A549 (cell line): ENCODE data around the gene CD160. TPM values are rescaled to one million over a fixed set of nuclear protein-coding genes. Genes with fewer than 3 reads are reported as not detected.

Experiments used
- ATAC-seq, 2 experiments: fragments of 200-7000 bp in 1 of 2; fragments of >200 bp in 1 of 2; cut with Nextera tagmentation in 1 of 2; cut with Tn5 transposase in 1 of 2; 3 replicates each; pipeline versions ENCODE4 v1.8.0 to v1.9.1; 2018 to 2020; ENCODE audit warnings: mild to moderate bottlenecking in 1 of 2, moderate library complexity in 1 of 2
- CTCF ChIA-PET: fragments of 300-600 bp; sonication (Branson Sonifier 250); formaldehyde crosslinking; extraction: SDS; loops from one replicate; lab custom pipeline; 2021; ENCODE audit warnings: antibody characterized with exemption, inconsistent platforms; lab: Yijun Ruan, JAX
- POLR2A ChIA-PET: fragments of 350-600 bp; formaldehyde crosslinking; extraction: SDS; loops from one replicate; lab custom pipeline; 2021; ENCODE audit warnings: antibody characterized with exemption, inconsistent platforms; lab: Yijun Ruan, JAX
- DNase-seq, 2 experiments: peaks; one replicate each; pipeline versions ENCODE4 v3.0.0 to v3.0.0-alpha.2; 2011 to 2016; ENCODE audit warnings: low read depth in 1 of 2, low spot score in 1 of 2
- FAIRE-seq: peaks from 2 replicates; lab custom pipeline; 2011; peaks lifted over from hg19 to GRCh38; lab: Jason Lieb, UNC
- H3K27ac ChIP-seq, 2 experiments: fragments of >200 bp; sonication (Bioruptor Twin); formaldehyde crosslinking; 3 replicates each; pipeline ENCODE4 v1.5.1; 2016 to 2017
- H3K4me1 ChIP-seq: fragments of >200 bp; sonication (Bioruptor Twin); formaldehyde crosslinking; 3 replicates; pipeline ENCODE4 v1.6.1; 2016
- H3K4me2 ChIP-seq: fragments of >200 bp; sonication (Bioruptor Twin); formaldehyde crosslinking; 3 replicates; pipeline ENCODE4 v1.6.1; 2016
- H3K4me3 ChIP-seq: fragments of >200 bp; sonication (Bioruptor Twin); formaldehyde crosslinking; 3 replicates; pipeline ENCODE4 v1.5.1; 2016
- H3K9me3 ChIP-seq: fragments of >200 bp; sonication (Bioruptor Twin); formaldehyde crosslinking; 3 replicates; pipeline ENCODE4 v1.6.1; 2016
- CBX2 ChIP-seq: fragments of 200-600 bp; sonication (generic); IDR thresholded peaks from 2 replicates; pipeline ENCODE4 v1.6.1; 2016; ENCODE audit warnings: low read depth, mild to moderate bottlenecking, borderline replicate concordance
- CBX8 ChIP-seq: fragments of 200-600 bp; sonication (generic); IDR thresholded peaks from 2 replicates; pipeline ENCODE4 v1.6.1; 2016
- CEBPB ChIP-seq, 2 experiments: fragments of >200 bp in 1 of 2; sonication (Bioruptor Twin) in 1 of 2; formaldehyde crosslinking in 1 of 2; IDR thresholded peaks; 2 replicates each; pipeline ENCODE4 v1.6.1; 2012 to 2016
- CHD2 ChIP-seq: fragments of 150-350 bp; IDR thresholded peaks from 2 replicates; pipeline ENCODE4 v1.6.1; 2014; ENCODE audit warnings: low read length; ENCODE audit not compliant: partially characterized antibody
- CTCF ChIP-seq: fragments of >200 bp; sonication (Bioruptor Twin); formaldehyde crosslinking; IDR thresholded peaks from 3 replicates; pipeline ENCODE4 v1.5.1; 2016
- EHF ChIP-seq: fragments of 250-450 bp; sonication (Bioruptor Pico); IDR thresholded peaks from 2 replicates; pipeline ENCODE4 v1.5.0; 2020; ENCODE audit warnings: mild to moderate bottlenecking
- ELK1 ChIP-seq: fragments of 150-350 bp; IDR thresholded peaks from 2 replicates; pipeline ENCODE4 v1.6.1; 2014; ENCODE audit warnings: low read depth, mild to moderate bottlenecking, low read length
- FOSB ChIP-seq: fragments of 250-450 bp; sonication (Bioruptor Pico); IDR thresholded peaks from 2 replicates; pipeline ENCODE4 v1.5.0; 2020; ENCODE audit warnings: mild to moderate bottlenecking, moderate library complexity
- JUN ChIP-seq, 2 experiments: fragments of >200 bp; sonication (Bioruptor Twin); formaldehyde crosslinking; IDR thresholded peaks; 2 replicates in 1 of 2; 3 replicates in 1 of 2; pipeline ENCODE4 v1.6.1; 2016 to 2017
- JUNB ChIP-seq: fragments of >200 bp; sonication (Bioruptor Twin); formaldehyde crosslinking; IDR thresholded peaks from 2 replicates; pipeline ENCODE4 v1.6.1; 2016
- MAX ChIP-seq: IDR thresholded peaks from 2 replicates; pipeline ENCODE4 v1.6.1; 2012
- NR3C1 ChIP-seq: fragments of >200 bp; sonication (Bioruptor Twin); formaldehyde crosslinking; IDR thresholded peaks from 3 replicates; pipeline ENCODE4 v1.6.1; 2017
- REST ChIP-seq: fragments of 200-600 bp; sonication (generic); IDR thresholded peaks from 2 replicates; pipeline ENCODE4 v1.6.1; 2016; ENCODE audit warnings: antibody characterized with exemption, mild to moderate bottlenecking, moderate library complexity
- SMC3 ChIP-seq: fragments of >200 bp; sonication (Bioruptor Twin); formaldehyde crosslinking; IDR thresholded peaks from 3 replicates; pipeline ENCODE4 v1.6.1; 2018; ENCODE audit warnings: inconsistent platforms
- ZC3H11A ChIP-seq: fragments of 450-650 bp; IDR thresholded peaks from 2 replicates; pipeline ENCODE4 v1.6.1; 2014; ENCODE audit warnings: antibody characterized with exemption, mild to moderate bottlenecking
- ZFP36 ChIP-seq: fragments of 450-650 bp; IDR thresholded peaks from 2 replicates; pipeline ENCODE4 v1.6.1; 2014; ENCODE audit warnings: borderline replicate concordance; ENCODE audit not compliant: partially characterized antibody
- WGBS: methylation state at CpG from one replicate; pipeline ENCODE4 v1.1.6; 2017; ENCODE audit errors: missing lambda C conversion rate; 5-methylcytosine and 5-hydroxymethylcytosine counted together
- polyA plus RNA-seq, 4 experiments: library from polyadenylated mRNA; depleted of rRNA in 3 of 4; stranded (reverse); fragments of >200 nt; fragmentation: RNase III in 1 of 4; extraction: RNeasy Plus Mini Kit Qiagen cat#74134 plus additional on column Dnase treatment in 1 of 4; gene quantifications; 2 replicates in 3 of 4; 3 replicates in 1 of 4; pipeline ENCODE4 v1.2.3, GENCODE V29; 2011 to 2017
- TF ChIP-seq, protein P1 (sequence below): fragments of 250-450 bp; sonication (Bioruptor Pico); IDR thresholded peaks from 2 replicates; pipeline ENCODE4 v1.5.0; 2020; ENCODE audit warnings: low read depth, mild to moderate bottlenecking, moderate library complexity
- TF ChIP-seq, protein P2 (sequence below): fragments of >200 bp; sonication (Bioruptor Twin); formaldehyde crosslinking; IDR thresholded peaks from 3 replicates; pipeline ENCODE4 v1.6.1; 2016

CD160 gene
- polyA plus RNA-seq, 2 of the 4 experiments (the other 2 are of a cell fraction) = 0.05 TPM; not detected in 1

DNA sequence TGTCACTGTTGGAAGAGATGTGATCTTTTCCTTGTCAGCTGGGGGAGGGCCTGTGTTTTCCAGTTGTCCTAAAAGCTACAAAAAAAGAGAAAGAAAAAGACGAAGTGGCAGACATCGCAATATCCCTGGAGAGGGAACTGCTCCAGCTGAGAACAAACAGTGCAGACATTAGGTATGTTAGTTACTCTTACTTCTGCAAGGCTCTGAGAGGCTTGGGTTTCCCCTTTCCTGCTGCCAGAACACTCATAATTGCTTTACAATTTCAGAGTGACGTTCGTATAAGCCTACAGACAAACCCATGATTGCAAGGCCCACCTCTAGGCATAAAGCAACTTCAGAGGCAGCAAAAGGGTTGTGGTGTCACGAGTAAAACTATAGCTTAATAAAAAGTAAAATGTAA, 31.1 kb downstream of the CD160 start:
- H3K4me3 ChIP-seq = no peak overlapping the region
- CTCF ChIA-PET = interaction anchor here (0.6 to 1.9 kb wide), 4 partner anchors 11 to 30 kb away, joined by 3 to 8 read pairs (median 5); no protein-coding TSS in a partner anchor
- ATAC-seq = no peak
- FAIRE-seq = no peak
- no peak for DNase-seq
- H3K27ac ChIP-seq = no peak overlapping the region
- 86% methylated on average over 5 of the region's 5 CpGs for WGBS
- no peak overlapping the region for H3K4me2 ChIP-seq
- H3K4me1 ChIP-seq = peaks cover 13% of the 10 kb centered on the region; the same call in 2 of the 3 replicates
- H3K9me3 ChIP-seq = no peaks in the 10 kb centered on the region
- TF ChIP-seq CTCF (no peak), SMC3 (no peak), REST (no peak), CHD2 (no peak), NR3C1 (no peak), ELK1 (no peak), JUNB (no peak), CBX2 (no peak), CBX8 (no peak), CEBPB (IDR thresholded peaks at IDR 0.05) (no peak), ZC3H11A (no peak), EHF (no peak), FOSB (CRISPR knock-in tag) (no peak), JUN (IDR thresholded peaks at IDR 0.05) (no peak), ZFP36 (no peak), MAX (no peak)
- TF ChIP-seq, protein P1, sequence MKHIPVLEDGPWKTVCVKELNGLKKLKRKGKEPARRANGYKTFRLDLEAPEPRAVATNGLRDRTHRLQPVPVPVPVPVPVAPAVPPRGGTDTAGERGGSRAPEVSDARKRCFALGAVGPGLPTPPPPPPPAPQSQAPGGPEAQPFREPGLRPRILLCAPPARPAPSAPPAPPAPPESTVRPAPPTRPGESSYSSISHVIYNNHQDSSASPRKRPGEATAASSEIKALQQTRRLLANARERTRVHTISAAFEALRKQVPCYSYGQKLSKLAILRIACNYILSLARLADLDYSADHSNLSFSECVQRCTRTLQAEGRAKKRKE = no peak
- TF ChIP-seq, protein P2, sequence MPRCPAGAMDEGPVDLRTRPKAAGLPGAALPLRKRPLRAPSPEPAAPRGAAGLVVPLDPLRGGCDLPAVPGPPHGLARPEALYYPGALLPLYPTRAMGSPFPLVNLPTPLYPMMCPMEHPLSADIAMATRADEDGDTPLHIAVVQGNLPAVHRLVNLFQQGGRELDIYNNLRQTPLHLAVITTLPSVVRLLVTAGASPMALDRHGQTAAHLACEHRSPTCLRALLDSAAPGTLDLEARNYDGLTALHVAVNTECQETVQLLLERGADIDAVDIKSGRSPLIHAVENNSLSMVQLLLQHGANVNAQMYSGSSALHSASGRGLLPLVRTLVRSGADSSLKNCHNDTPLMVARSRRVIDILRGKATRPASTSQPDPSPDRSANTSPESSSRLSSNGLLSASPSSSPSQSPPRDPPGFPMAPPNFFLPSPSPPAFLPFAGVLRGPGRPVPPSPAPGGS = no peak
- POLR2A ChIA-PET = no interaction called here
